ACC112 (cell line): ENCODE measurements around the gene PRKCG.

Source experiments
- H2AFZ ChIP-seq: fragments of 200-600 bp; sonication (generic); one replicate; pipeline ENCODE4 v1.6.0; 2017; ENCODE audit warnings: antibody characterized with exemption, low read length; ENCODE audit not compliant: unreplicated experiment
- H3K27ac ChIP-seq: fragments of 200-600 bp; sonication (generic); 2 replicates; pipeline ENCODE4 v1.5.1; 2014; ENCODE audit warnings: low read depth, mild to moderate bottlenecking, antibody characterized with exemption, low read length, moderate library complexity
- H3K27me3 ChIP-seq: fragments of 200-600 bp; sonication (generic); 2 replicates; pipeline ENCODE4 v1.6.1; 2014; ENCODE audit warnings: mild to moderate bottlenecking, antibody characterized with exemption, low read length, moderate library complexity, mixed read lengths; ENCODE audit not compliant: insufficient read depth
- H3K36me3 ChIP-seq: fragments of 200-600 bp; sonication (generic); 2 replicates; pipeline ENCODE4 v1.6.1; 2016; ENCODE audit warnings: mild to moderate bottlenecking, antibody characterized with exemption, low read length, moderate library complexity, mixed read lengths; ENCODE audit not compliant: insufficient read depth
- H3K4me1 ChIP-seq: fragments of 200-600 bp; sonication (generic); one replicate; pipeline ENCODE4 v1.6.1; 2016; ENCODE audit warnings: low read length, mixed read lengths; ENCODE audit not compliant: insufficient read depth, unreplicated experiment, control insufficient read depth
- H3K4me3 ChIP-seq: fragments of 200-600 bp; sonication (generic); 2 replicates; pipeline ENCODE4 v1.5.1; 2014; ENCODE audit warnings: mild to moderate bottlenecking, low read depth, low read length
- H3K79me2 ChIP-seq: fragments of 200-600 bp; sonication (generic); one replicate; pipeline ENCODE4 v1.6.0; 2016; ENCODE audit warnings: low read length; ENCODE audit not compliant: control insufficient read depth, unreplicated experiment, insufficient read depth

PRKCG gene

GRCh38 chr19:53909471-53910169 lies 27.6 kb downstream of the PRKCG start:
- Histone ChIP-seq H3K36me3 (no peaks in the 10 kb centered on the region), H3K4me3 (peak overlapping the region; percentile 57), H2AFZ (no peak overlapping the region), H3K27me3 (peaks cover 43% of the 10 kb centered on the region), H3K27ac (no peak overlapping the region), H3K79me2 (no peaks in the 10 kb centered on the region), H3K4me1 (peaks cover 5% of the 10 kb centered on the region)

GRCh38 chr19:53910170-53910518 lies 28.1 kb downstream of the PRKCG start:
- peaks cover 38% of the 10 kb centered on the region for H3K27me3 ChIP-seq
- H3K79me2 ChIP-seq: no peaks in the 10 kb centered on the region
- no peak overlapping the region; the same call in 1 of the 2 replicates for H3K4me3 ChIP-seq

GRCh38 chr19:53912653-53913052 lies 30.7 kb downstream of the PRKCG start:
- Histone ChIP-seq H3K4me1 (peaks cover 3% of the 10 kb centered on the region), H3K79me2 (no peaks in the 10 kb centered on the region), H3K4me3 (no peak overlapping the region), H3K27ac (no peak overlapping the region), H3K36me3 (no peaks in the 10 kb centered on the region), H3K27me3 (peaks cover 24% of the 10 kb centered on the region), H2AFZ (no peak overlapping the region)

More at GRCh38 chr19:53910170-53910518, 28.1 kb downstream of the PRKCG start:
- H3K36me3 ChIP-seq: no peaks in the 10 kb centered on the region
- H3K4me1 ChIP-seq: peaks cover 5% of the 10 kb centered on the region
- H3K27ac ChIP-seq: no peak overlapping the region
- no peak overlapping the region for H2AFZ ChIP-seq

GRCh38 chr19:53915000-53915399 lies 33.0 kb downstream of the PRKCG start:
- H3K79me2 ChIP-seq: no peaks in the 10 kb centered on the region
- H3K4me3 ChIP-seq: no peak overlapping the region
- no peak overlapping the region for H2AFZ ChIP-seq
- no peaks in the 10 kb centered on the region for H3K36me3 ChIP-seq
- no peak overlapping the region for H3K27ac ChIP-seq
- H3K27me3 ChIP-seq: peaks cover 8% of the 10 kb centered on the region
- H3K4me1 ChIP-seq: no peaks in the 10 kb centered on the region

GRCh38 chr19:53916004-53916403 lies 34.0 kb downstream of the PRKCG start:
- no peak overlapping the region for H3K4me3 ChIP-seq
- no peak overlapping the region for H3K27ac ChIP-seq
- no peaks in the 10 kb centered on the region for H3K4me1 ChIP-seq
- no peaks in the 10 kb centered on the region for H3K27me3 ChIP-seq
- H3K36me3 ChIP-seq: no peaks in the 10 kb centered on the region
- no peak overlapping the region for H2AFZ ChIP-seq
- no peaks in the 10 kb centered on the region for H3K79me2 ChIP-seq

- no peaks in the 10 kb centered on the region for H3K36me3 ChIP-seq
- no peaks in the 10 kb centered on the region for H3K27me3 ChIP-seq
- H2AFZ ChIP-seq: no peak overlapping the region
- no peaks in the 10 kb centered on the region for H3K79me2 ChIP-seq
- H3K4me1 ChIP-seq: no peaks in the 10 kb centered on the region
- H3K4me3 ChIP-seq: no peak overlapping the region
- no peak overlapping the region for H3K27ac ChIP-seq
Observed at GRCh38 chr19:53917356-53917755, 35.4 kb downstream of the PRKCG start.

- no peaks in the 10 kb centered on the region for H3K36me3 ChIP-seq
- H3K79me2 ChIP-seq: no peaks in the 10 kb centered on the region
- no peak overlapping the region for H3K27ac ChIP-seq
- H3K4me1 ChIP-seq: no peaks in the 10 kb centered on the region
- no peak overlapping the region for H2AFZ ChIP-seq
- H3K27me3 ChIP-seq: no peaks in the 10 kb centered on the region
- no peak overlapping the region for H3K4me3 ChIP-seq
Observed at GRCh38 chr19:53927739-53928138, 45.7 kb downstream of the PRKCG start.

- 0 out of 2 replicates have a peak, but pooled peaks cover 4% of the 10 kb centered on the region for H3K27me3 ChIP-seq
- H3K27ac ChIP-seq: no peak overlapping the region
- H3K79me2 ChIP-seq: no peaks in the 10 kb centered on the region
- H3K36me3 ChIP-seq: no peaks in the 10 kb centered on the region
- no peak overlapping the region for H2AFZ ChIP-seq
- no peak overlapping the region for H3K4me3 ChIP-seq
- H3K4me1 ChIP-seq: no peaks in the 10 kb centered on the region
Observed at GRCh38 chr19:53936029-53936428, 54.0 kb downstream of the PRKCG start.

GRCh38 chr19:53942001-53942786 lies 60.2 kb downstream of the PRKCG start:
- Histone ChIP-seq H2AFZ (no peak overlapping the region), H3K27ac (no peak overlapping the region), H3K27me3 (peaks cover 36% of the 10 kb centered on the region), H3K4me1 (no peaks in the 10 kb centered on the region), H3K79me2 (no peaks in the 10 kb centered on the region), H3K36me3 (no peaks in the 10 kb centered on the region), H3K4me3 (no peak overlapping the region)

GRCh38 chr19:53944416-53944815 lies 62.4 kb downstream of the PRKCG start:
- peaks cover 36% of the 10 kb centered on the region for H3K27me3 ChIP-seq
- H3K4me3 ChIP-seq: no peak overlapping the region
- H3K4me1 ChIP-seq: no peaks in the 10 kb centered on the region
- H3K36me3 ChIP-seq: no peaks in the 10 kb centered on the region
- H3K27ac ChIP-seq: no peak overlapping the region
- no peak overlapping the region for H2AFZ ChIP-seq
- no peaks in the 10 kb centered on the region for H3K79me2 ChIP-seq

- Histone ChIP-seq H3K36me3 (no peaks in the 10 kb centered on the region), H3K79me2 (no peaks in the 10 kb centered on the region), H3K27ac (no peak overlapping the region), H2AFZ (no peak overlapping the region), H3K27me3 (peaks cover 33% of the 10 kb centered on the region), H3K4me3 (no peak overlapping the region), H3K4me1 (no peaks in the 10 kb centered on the region)
Observed at GRCh38 chr19:53944933-53945332, 62.9 kb downstream of the PRKCG start.
